Measurements from ENCODE around the gene FSTL3.
A peak's percentile ranks its signal among the peaks of the same experiment; 100 is the strongest.

Gene FSTL3

GRCh38 chr19:710767-711166, 34.6 kb downstream of the FSTL3 start:
- H3K4me3 ChIP-seq (ENCODE audit: low read depth in 1 of 2, low read length in 2 of 2) = no peak overlapping the region
- no peak overlapping the region for H3K9ac ChIP-seq (ENCODE audit: low read length)
- H3K4me1 ChIP-seq (ENCODE audit: insufficient read depth, low read length) = peaks cover 6% of the 10 kb centered on the region
- peaks cover 0 to 8% of the 10 kb centered on the region in 2 donors for H3K27me3 ChIP-seq (ENCODE audit: control insufficient read depth in 1 of 2, insufficient read depth in 2 of 2, low read length in 2 of 2)
- no peaks in the 10 kb centered on the region for H3K36me3 ChIP-seq (ENCODE audit: insufficient read depth, low read length)
- H3K27ac ChIP-seq (ENCODE audit: low read depth, low read length) = no peak overlapping the region
- H3K9me3 ChIP-seq (ENCODE audit: low read length) = peaks cover 5% of the 10 kb centered on the region

- Histone ChIP-seq H3K27me3 (ENCODE audit: control insufficient read depth in 1 of 2, insufficient read depth in 2 of 2, low read length in 2 of 2) (peaks cover 0 to 8% of the 10 kb centered on the region in 2 donors), H3K4me3 (ENCODE audit: low read depth in 1 of 2, low read length in 2 of 2) (no peak overlapping the region), H3K9me3 (ENCODE audit: low read length) (peaks cover 5% of the 10 kb centered on the region), H3K27ac (ENCODE audit: low read depth, low read length) (no peak overlapping the region), H3K4me1 (ENCODE audit: insufficient read depth, low read length) (peaks cover 6% of the 10 kb centered on the region), H3K36me3 (ENCODE audit: insufficient read depth, low read length) (no peaks in the 10 kb centered on the region), H3K9ac (ENCODE audit: low read length) (no peak overlapping the region)
Measured at GRCh38 chr19:711254-711653, 35.1 kb downstream of the FSTL3 start.

GRCh38 chr19:715347-715746, 39.2 kb downstream of the FSTL3 start:
- H3K4me3 ChIP-seq (ENCODE audit: low read depth in 1 of 2, low read length in 2 of 2) = no peak overlapping the region
- no peak overlapping the region for H3K27ac ChIP-seq (ENCODE audit: low read depth, low read length)
- peaks cover 0 to 23% of the 10 kb centered on the region in 2 donors for H3K27me3 ChIP-seq (ENCODE audit: control insufficient read depth in 1 of 2, insufficient read depth in 2 of 2, low read length in 2 of 2)
- peaks cover 5% of the 10 kb centered on the region for H3K9me3 ChIP-seq (ENCODE audit: low read length)
- no peaks in the 10 kb centered on the region for H3K4me1 ChIP-seq (ENCODE audit: insufficient read depth, low read length)
- no peak overlapping the region for H3K9ac ChIP-seq (ENCODE audit: low read length)
- H3K36me3 ChIP-seq (ENCODE audit: insufficient read depth, low read length) = no peaks in the 10 kb centered on the region

GRCh38 chr19:718251-718951, 42.2 kb downstream of the FSTL3 start:
- no peak overlapping the region for H3K4me3 ChIP-seq (ENCODE audit: low read depth in 1 of 2, low read length in 2 of 2)

GRCh38 chr19:718991-719512, 42.9 kb downstream of the FSTL3 start:
- peaks cover 5% of the 10 kb centered on the region for H3K9me3 ChIP-seq (ENCODE audit: low read length)
- H3K9ac ChIP-seq (ENCODE audit: low read length) = no peak overlapping the region
- H3K4me3 ChIP-seq (ENCODE audit: low read depth in 1 of 2, low read length in 2 of 2) = no peak overlapping the region
- no peaks in the 10 kb centered on the region for H3K4me1 ChIP-seq (ENCODE audit: insufficient read depth, low read length)
- H3K36me3 ChIP-seq (ENCODE audit: insufficient read depth, low read length) = no peaks in the 10 kb centered on the region
- H3K27me3 ChIP-seq (ENCODE audit: control insufficient read depth in 1 of 2, insufficient read depth in 2 of 2, low read length in 2 of 2) = peaks cover 0 to 23% of the 10 kb centered on the region in 2 donors
- peak overlapping the region; percentile 44 for H3K27ac ChIP-seq (ENCODE audit: low read depth, low read length)

More at GRCh38 chr19:718251-718951, 42.2 kb downstream of the FSTL3 start:
- Histone ChIP-seq H3K27me3 (ENCODE audit: control insufficient read depth in 1 of 2, insufficient read depth in 2 of 2, low read length in 2 of 2) (peaks cover 0 to 23% of the 10 kb centered on the region in 2 donors), H3K9ac (ENCODE audit: low read length) (no peak overlapping the region), H3K9me3 (ENCODE audit: low read length) (peaks cover 5% of the 10 kb centered on the region), H3K27ac (ENCODE audit: low read depth, low read length) (peak overlapping the region; percentile 52), H3K36me3 (ENCODE audit: insufficient read depth, low read length) (no peaks in the 10 kb centered on the region), H3K4me1 (ENCODE audit: insufficient read depth, low read length) (no peaks in the 10 kb centered on the region)

GRCh38 chr19:719636-720344, 43.6 kb downstream of the FSTL3 start:
- Histone ChIP-seq H3K9me3 (ENCODE audit: low read length) (peaks cover 5% of the 10 kb centered on the region), H3K36me3 (ENCODE audit: insufficient read depth, low read length) (no peaks in the 10 kb centered on the region), H3K9ac (ENCODE audit: low read length) (no peak overlapping the region), H3K27ac (ENCODE audit: low read depth, low read length) (peak overlapping the region; percentile 44), H3K4me1 (ENCODE audit: insufficient read depth, low read length) (no peaks in the 10 kb centered on the region), H3K27me3 (ENCODE audit: control insufficient read depth in 1 of 2, insufficient read depth in 2 of 2, low read length in 2 of 2) (peaks cover 0 to 23% of the 10 kb centered on the region in 2 donors), H3K4me3 (ENCODE audit: low read depth in 1 of 2, low read length in 2 of 2) (peak overlapping the region in 1 of 2 donors; percentile 20)

- no peaks in the 10 kb centered on the region for H3K4me1 ChIP-seq (ENCODE audit: insufficient read depth, low read length)
- no peak overlapping the region for H3K4me3 ChIP-seq (ENCODE audit: low read depth in 1 of 2, low read length in 2 of 2)
- H3K9ac ChIP-seq (ENCODE audit: low read length) = no peak overlapping the region
- H3K9me3 ChIP-seq (ENCODE audit: low read length) = peaks cover under 1% of the 10 kb centered on the region
- peaks cover 0 to 21% of the 10 kb centered on the region in 2 donors for H3K27me3 ChIP-seq (ENCODE audit: control insufficient read depth in 1 of 2, insufficient read depth in 2 of 2, low read length in 2 of 2)
- no peak overlapping the region for H3K27ac ChIP-seq (ENCODE audit: low read depth, low read length)
- H3K36me3 ChIP-seq (ENCODE audit: insufficient read depth, low read length) = no peaks in the 10 kb centered on the region
Measured at GRCh38 chr19:720345-721160, 44.4 kb downstream of the FSTL3 start.

GRCh38 chr19:722553-723101, 46.4 kb downstream of the FSTL3 start:
- Histone ChIP-seq H3K4me3 (ENCODE audit: low read depth in 1 of 2, low read length in 2 of 2) (no peak overlapping the region), H3K4me1 (ENCODE audit: insufficient read depth, low read length) (no peaks in the 10 kb centered on the region), H3K27ac (ENCODE audit: low read depth, low read length) (no peak overlapping the region), H3K9me3 (ENCODE audit: low read length) (no peaks in the 10 kb centered on the region), H3K36me3 (ENCODE audit: insufficient read depth, low read length) (no peaks in the 10 kb centered on the region), H3K9ac (ENCODE audit: low read length) (no peak overlapping the region), H3K27me3 (ENCODE audit: control insufficient read depth in 1 of 2, insufficient read depth in 2 of 2, low read length in 2 of 2) (peaks cover 0 to 20% of the 10 kb centered on the region in 2 donors)

- H3K9me3 ChIP-seq (ENCODE audit: low read length) = no peaks in the 10 kb centered on the region
- no peaks in the 10 kb centered on the region for H3K4me1 ChIP-seq (ENCODE audit: insufficient read depth, low read length)
- H3K27me3 ChIP-seq (ENCODE audit: control insufficient read depth in 1 of 2, insufficient read depth in 2 of 2, low read length in 2 of 2) = peaks cover 0 to 17% of the 10 kb centered on the region in 2 donors
- no peak overlapping the region for H3K4me3 ChIP-seq (ENCODE audit: low read depth in 1 of 2, low read length in 2 of 2)
- H3K27ac ChIP-seq (ENCODE audit: low read depth, low read length) = no peak overlapping the region
- no peaks in the 10 kb centered on the region for H3K36me3 ChIP-seq (ENCODE audit: insufficient read depth, low read length)
- no peak overlapping the region for H3K9ac ChIP-seq (ENCODE audit: low read length)
Measured at GRCh38 chr19:723247-723646, 47.1 kb downstream of the FSTL3 start.

GRCh38 chr19:723714-724113, 47.5 kb downstream of the FSTL3 start:
- no peak overlapping the region for H3K27ac ChIP-seq (ENCODE audit: low read depth, low read length)
- H3K9me3 ChIP-seq (ENCODE audit: low read length) = no peaks in the 10 kb centered on the region
- no peaks in the 10 kb centered on the region for H3K4me1 ChIP-seq (ENCODE audit: insufficient read depth, low read length)

More at GRCh38 chr19:723714-724113, 47.5 kb downstream of the FSTL3 start:
- peaks cover 0 to 13% of the 10 kb centered on the region in 2 donors for H3K27me3 ChIP-seq (ENCODE audit: control insufficient read depth in 1 of 2, insufficient read depth in 2 of 2, low read length in 2 of 2)
- H3K36me3 ChIP-seq (ENCODE audit: insufficient read depth, low read length) = no peaks in the 10 kb centered on the region
- H3K9ac ChIP-seq (ENCODE audit: low read length) = no peak overlapping the region
- no peak overlapping the region for H3K4me3 ChIP-seq (ENCODE audit: low read depth in 1 of 2, low read length in 2 of 2)
